Pancreas (tissue), 10 donors: ENCODE measurements around the gene FUZ. TPM values are rescaled to one million over a fixed set of nuclear protein-coding genes. Genes with fewer than 3 reads are reported as not detected.

Experiments
- ATAC-seq, 4 donors: fragments of 200-7000 bp; cut with Tn5 transposase; one replicate each; pipeline versions ENCODE4 v1.8.0 to v1.9.1; 2020; ENCODE audit warnings: mild to moderate bottlenecking in 4 of 4, moderate library complexity in 4 of 4
- DNase-seq, 6 donors: peaks; one replicate each; pipeline ENCODE4 v3.0.0-alpha.2; 2020
- FAIRE-seq: peaks from 2 replicates; lab custom pipeline; 2012; peaks lifted over from hg19 to GRCh38; lab: Jason Lieb, UNC
- H3K27ac ChIP-seq, 4 donors: fragments of 200-600 bp; sonication (generic); 1 replicate in 3 of 4; 2 replicates in 1 of 4; pipeline versions ENCODE4 v1.5.0 to v1.8.0; 2020
- H3K27me3 ChIP-seq, 4 donors: fragments of 200-600 bp; one replicate each; pipeline ENCODE4 v1.8.0; 2021
- H3K36me3 ChIP-seq, 3 donors: fragments of 200-600 bp; sonication (generic) in 1 of 3; one replicate each; pipeline versions ENCODE4 v1.5.0 to v1.8.0; 2020 to 2021
- H3K4me1 ChIP-seq, 3 donors: fragments of 200-600 bp; one replicate each; pipeline ENCODE4 v1.8.0; 2021
- H3K4me3 ChIP-seq, 4 donors: fragments of 200-600 bp; sonication (generic) in 2 of 4; one replicate each; pipeline versions ENCODE4 v1.5.0 to v1.8.0; 2020 to 2021
- H3K9me3 ChIP-seq, 4 donors: fragments of 200-600 bp; one replicate each; pipeline ENCODE4 v1.8.0; 2021
- CTCF ChIP-seq, 4 donors: fragments of 200-600 bp; sonication (generic) in 3 of 4; IDR thresholded peaks; one replicate each; pipeline versions ENCODE4 v1.5.0 to v1.8.0; 2021; ENCODE audit warnings: antibody characterized with exemption in 4 of 4
- WGBS, 2 donors: extraction: QIAGEN DNeasy Blood & Tissue Kit; methylation state at CpG; one replicate each; pipeline ENCODE4 v1.1.7; 2013; 5-methylcytosine and 5-hydroxymethylcytosine counted together
- intact Hi-C, 3 donors: fragments of 100-400 bp; cut with DNase I; formaldehyde crosslinking; loops; one replicate each; pipeline versions ENCODE4 v1.11.1 to v1.14.2; 2022
- polyA plus RNA-seq, 2 donors: library from polyadenylated mRNA; stranded (reverse); fragments of 200-250 nt; gene quantifications; one replicate each; pipeline ENCODE4 v1.2.3, GENCODE V29; 2013
- total RNA-seq, 6 donors: library from RNA; stranded (reverse); fragmentation: NEBNext Ultra II Directional in 4 of 6; extraction: Animal tissue kit (Norgen Biotek cat#: 25700) in 4 of 6; gene quantifications; one replicate each; pipeline versions ENCODE4 v1.2.1 to v1.2.4, GENCODE V29; 2021 to 2023
- donor health status: healthy with polysubstance abuse.
- donor health status: DM: no; HTN: no; CAD: no; lungs with moderate emphysema.
- donor health status: DM: no; HTN: no; CAD: no.
- donor health status: control.
- donor health status: control.
- donor health status: Bipolar disorder and iron deficiency.
- donor health status: DM: yes; HTN: yes; CAD: no.
- donor health status: DM: no; HTN: no; CAD: no.
- donor health status: DM: no; HTN: no; CAD: no.
- donor health status: DM: yes; HTN: yes; CAD: no.

FUZ gene
- 10 to 100 TPM in 3 of 6 donors, 1 to 10 TPM in 3; 8.8 to 22.3 (median 12.1) TPM for total RNA-seq
- 10 to 100 TPM; 24.3 to 30.3 TPM for polyA plus RNA-seq

- TF ChIP-seq CTCF (IDR thresholded peaks at IDR 0.05), result no peak
- peaks cover 8 to 17% (median 10%) of the 10 kb centered on the region in 3 donors for H3K4me1 ChIP-seq
- ATAC-seq (peak; percentile 59 to 74 (median 66)), DNase-seq (peak; percentile 90 to 98 (median 96)), FAIRE-seq (peak; percentile 97)
- no peaks in the 10 kb centered on the region for H3K9me3 ChIP-seq
- WGBS, 2 donors, result 1% methylated on average over 45 of the region's 45 CpGs
- intact Hi-C loops, result no loop called here
- peak within 1 kb of the TSS; percentile 54 to 73 (median 67) for H3K4me3 ChIP-seq
- H3K27me3 ChIP-seq, result no peaks in the 10 kb centered on the region
- peak within 1 kb of the TSS; percentile 67 to 87 (median 79) for H3K27ac ChIP-seq
- no peaks in the 10 kb centered on the region for H3K36me3 ChIP-seq
These were observed at the start of gene FUZ for GRCh38 chr19:49812997-49813861. FUZ (minus strand) TSS chr19:49813292; CDS start chr19:49813106, 186 bp downstream.

- H3K27me3 ChIP-seq, result no peaks in the 10 kb centered on the region
- 88% methylated on average over 45 to 49 of the region's 49 CpGs for WGBS, 2 donors
- no peak for TF ChIP-seq CTCF (IDR thresholded peaks at IDR 0.05)
- DNase-seq, result peak in 4 of 6 donors; percentile 21 to 86 (median 44)
- peaks cover 0 to 26% (median 1%) of the 10 kb centered on the region in 3 donors for H3K36me3 ChIP-seq
- peaks cover 9 to 19% (median 19%) of the 10 kb centered on the region in 3 donors for H3K4me1 ChIP-seq
- FAIRE-seq, result no peak
- intact Hi-C loops, result no loop called here
- no peak overlapping the region for H3K27ac ChIP-seq
- H3K4me3 ChIP-seq, result no peak overlapping the region
- H3K9me3 ChIP-seq, result no peaks in the 10 kb centered on the region
- ATAC-seq, result no peak
These were observed 49.5 kb upstream of the FUZ start for GRCh38 chr19:49862391-49863253.

- ATAC-seq (no peak), FAIRE-seq (no peak), DNase-seq (peak in 3 of 6 donors; percentile 29 to 83 (median 53))
- Histone ChIP-seq H3K4me3 (no peak overlapping the region), H3K4me1 (peaks cover 9 to 19% (median 19%) of the 10 kb centered on the region in 3 donors), H3K27me3 (no peaks in the 10 kb centered on the region), H3K36me3 (peaks cover 0 to 35% (median 10%) of the 10 kb centered on the region in 3 donors), H3K27ac (no peak overlapping the region), H3K9me3 (no peaks in the 10 kb centered on the region)
- WGBS, 2 donors, result 85 to 89% methylated on average over 51 to 60 of the region's 60 CpGs
- intact Hi-C loops, result no loop called here
- TF ChIP-seq CTCF (IDR thresholded peaks at IDR 0.05), result no peak
These were observed 48.7 kb upstream of the FUZ start for GRCh38 chr19:49861541-49862378.

- peaks cover 0 to 35% (median 10%) of the 10 kb centered on the region in 3 donors for H3K36me3 ChIP-seq
- TF ChIP-seq CTCF (IDR thresholded peaks at IDR 0.05), result no peak
These were observed 48.0 kb upstream of the FUZ start for GRCh38 chr19:49861107-49861506.

More at GRCh38 chr19:49861107-49861506, 48.0 kb upstream of the FUZ start:
- peaks cover 5 to 13% (median 13%) of the 10 kb centered on the region in 3 donors for H3K4me1 ChIP-seq
- DNase-seq (peak in 2 of 6 donors; percentile 26 to 44), FAIRE-seq (no peak), ATAC-seq (no peak)
- intact Hi-C loops, result no loop called here
- H3K4me3 ChIP-seq, result no peak overlapping the region
- 65 to 68% methylated on average over 13 of the region's 13 CpGs for WGBS, 2 donors
- no peak overlapping the region for H3K27ac ChIP-seq
- H3K27me3 ChIP-seq, result no peaks in the 10 kb centered on the region
- no peaks in the 10 kb centered on the region for H3K9me3 ChIP-seq
